ENCODE measurements around the gene PRICKLE2. TPM values are rescaled to one million over a fixed set of nuclear protein-coding genes. Genes with fewer than 3 reads are reported as not detected.

The PRICKLE2 gene
- polyA plus RNA-seq, 2 of the 4 experiments (the other 2 are of a cell fraction): 5.3 to 6.3 TPM

DNA sequence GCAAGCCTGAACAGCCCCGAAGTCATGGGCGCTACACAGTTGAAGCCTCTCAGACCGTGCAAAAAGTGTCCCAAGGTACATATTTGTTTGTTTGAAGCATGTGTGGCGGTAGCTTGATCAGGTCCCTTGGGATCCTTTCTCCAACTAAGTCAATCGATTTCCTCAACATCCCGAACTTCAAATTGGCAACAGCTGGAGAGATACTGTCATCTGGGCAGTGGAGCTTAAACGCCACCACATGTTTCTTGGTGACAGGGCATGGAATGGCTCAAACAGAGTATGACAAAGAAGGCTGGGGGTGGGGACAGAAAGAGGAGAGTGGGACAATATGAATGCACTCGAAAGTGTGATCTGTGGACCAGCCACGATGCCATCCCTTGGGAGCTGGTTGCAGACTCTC, 117.0 kb downstream of the PRICKLE2 start:
- 87% methylated on average over 9 of the region's 9 CpGs for WGBS (ENCODE audit: missing lambda C conversion rate)
- ATAC-seq (no peak), FAIRE-seq (no peak), DNase-seq (ENCODE audit: low read depth in 1 of 2, low spot score in 1 of 2) (no peak)
- Histone ChIP-seq H3K27ac (no peak overlapping the region), H3K9me3 (no peaks in the 10 kb centered on the region), H3K4me3 (no peak overlapping the region), H3K4me2 (no peak overlapping the region), H3K4me1 (peaks cover 38% of the 10 kb centered on the region)
- TF ChIP-seq RFX5 (IDR thresholded peaks at IDR 0.05): no peak
- TF ChIP-seq, protein P1, sequence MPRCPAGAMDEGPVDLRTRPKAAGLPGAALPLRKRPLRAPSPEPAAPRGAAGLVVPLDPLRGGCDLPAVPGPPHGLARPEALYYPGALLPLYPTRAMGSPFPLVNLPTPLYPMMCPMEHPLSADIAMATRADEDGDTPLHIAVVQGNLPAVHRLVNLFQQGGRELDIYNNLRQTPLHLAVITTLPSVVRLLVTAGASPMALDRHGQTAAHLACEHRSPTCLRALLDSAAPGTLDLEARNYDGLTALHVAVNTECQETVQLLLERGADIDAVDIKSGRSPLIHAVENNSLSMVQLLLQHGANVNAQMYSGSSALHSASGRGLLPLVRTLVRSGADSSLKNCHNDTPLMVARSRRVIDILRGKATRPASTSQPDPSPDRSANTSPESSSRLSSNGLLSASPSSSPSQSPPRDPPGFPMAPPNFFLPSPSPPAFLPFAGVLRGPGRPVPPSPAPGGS (IDR thresholded peaks at IDR 0.05): no peak
- no peak for TF ChIP-seq JUNB (IDR thresholded peaks at IDR 0.05)
- CTCF ChIA-PET: interaction anchor here (2.1 kb wide), 1 partner anchor 78 kb away, joined by 5 read pairs; no protein-coding TSS in a partner anchor
- POLR2A ChIA-PET: no interaction called here

DNA sequence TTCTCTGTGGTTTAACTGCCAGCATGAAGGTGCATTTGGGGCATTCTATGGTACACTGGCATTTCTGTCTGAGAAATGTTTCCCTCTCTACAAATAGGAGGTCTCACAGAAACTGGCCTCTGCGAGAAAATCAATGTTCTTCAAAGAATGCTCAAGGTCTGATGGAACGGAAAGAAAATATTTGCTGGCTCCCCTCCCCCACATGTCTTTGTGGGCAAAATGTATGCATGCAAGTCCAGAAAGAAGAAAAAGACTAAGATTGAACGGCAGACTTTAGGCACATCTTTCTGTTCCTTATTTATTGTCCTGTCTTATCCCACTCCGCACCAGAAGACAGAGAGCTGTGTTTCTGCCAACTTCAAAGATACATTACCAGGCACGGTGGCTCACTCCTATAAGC, 118.1 kb downstream of the PRICKLE2 start:
- WGBS (ENCODE audit: missing lambda C conversion rate): 96% methylated on average over 5 of the region's 5 CpGs
- POLR2A ChIA-PET: no interaction called here
- Histone ChIP-seq H3K27ac (peak overlapping the region in 1 of 2 experiments; percentile 27; a peak in 1 of 6 replicates), H3K4me1 (peaks cover 38% of the 10 kb centered on the region), H3K9me3 (no peaks in the 10 kb centered on the region), H3K4me2 (no peak overlapping the region), H3K4me3 (no peak overlapping the region)
- FAIRE-seq: no peak
- no peak for TF ChIP-seq FOSB (CRISPR knock-in tag; IDR thresholded peaks at IDR 0.05)
- TF ChIP-seq EHMT2 (IDR thresholded peaks at IDR 0.05; ENCODE audit: low read depth): no peak
- TF ChIP-seq GATA3 (IDR thresholded peaks at IDR 0.05; ENCODE audit: borderline replicate concordance): no peak
- no peak for TF ChIP-seq RNF2 (IDR thresholded peaks at IDR 0.05; ENCODE audit: borderline replicate concordance, low read depth)
- TF ChIP-seq ESRRA (IDR thresholded peaks at IDR 0.05; ENCODE audit: borderline replicate concordance, low read length): no peak
- no peak for TF ChIP-seq CHD2 (IDR thresholded peaks at IDR 0.05; ENCODE audit: low read length, partially characterized antibody)
- TF ChIP-seq MYC (IDR thresholded peaks at IDR 0.05; ENCODE audit: borderline replicate concordance, low read length): no peak
- TF ChIP-seq, protein P2, sequence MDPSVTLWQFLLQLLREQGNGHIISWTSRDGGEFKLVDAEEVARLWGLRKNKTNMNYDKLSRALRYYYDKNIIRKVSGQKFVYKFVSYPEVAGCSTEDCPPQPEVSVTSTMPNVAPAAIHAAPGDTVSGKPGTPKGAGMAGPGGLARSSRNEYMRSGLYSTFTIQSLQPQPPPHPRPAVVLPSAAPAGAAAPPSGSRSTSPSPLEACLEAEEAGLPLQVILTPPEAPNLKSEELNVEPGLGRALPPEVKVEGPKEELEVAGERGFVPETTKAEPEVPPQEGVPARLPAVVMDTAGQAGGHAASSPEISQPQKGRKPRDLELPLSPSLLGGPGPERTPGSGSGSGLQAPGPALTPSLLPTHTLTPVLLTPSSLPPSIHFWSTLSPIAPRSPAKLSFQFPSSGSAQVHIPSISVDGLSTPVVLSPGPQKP (IDR thresholded peaks at IDR 0.05; ENCODE audit: low read depth, low read length): no peak
- TF ChIP-seq, protein P3, sequence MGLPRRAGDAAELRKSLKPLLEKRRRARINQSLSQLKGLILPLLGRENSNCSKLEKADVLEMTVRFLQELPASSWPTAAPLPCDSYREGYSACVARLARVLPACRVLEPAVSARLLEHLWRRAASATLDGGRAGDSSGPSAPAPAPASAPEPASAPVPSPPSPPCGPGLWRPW (IDR thresholded peaks at IDR 0.05): no peak
- no peak for TF ChIP-seq CEBPB (IDR thresholded peaks at IDR 0.05)
- no peak for TF ChIP-seq RCOR1 (IDR thresholded peaks at IDR 0.05; ENCODE audit: low read depth, low read length)
- no peak for TF ChIP-seq KDM5A (IDR thresholded peaks at IDR 0.05)
- no peak for TF ChIP-seq FOSL2 (IDR thresholded peaks at IDR 0.05)
- TF ChIP-seq FOSL2 (CRISPR knock-in tag; IDR thresholded peaks at IDR 0.05): no peak
- TF ChIP-seq POLR2A (IDR thresholded peaks at IDR 0.05; ENCODE audit: low read length): no peak
- no peak for TF ChIP-seq CBX8 (IDR thresholded peaks at IDR 0.05)
- no peak for TF ChIP-seq NFE2L2 (conservative IDR thresholded peaks at IDR 0.05; ENCODE audit: low read length)
- no peak for TF ChIP-seq ZNF302 (CRISPR knock-in tag; IDR thresholded peaks at IDR 0.05)
- TF ChIP-seq JUNB (IDR thresholded peaks at IDR 0.05): no peak
- no peak for TF ChIP-seq NR3C1 (IDR thresholded peaks at IDR 0.05)
- no peak for ATAC-seq
- DNase-seq (ENCODE audit: low read depth in 1 of 2, low spot score in 1 of 2): no peak
- CTCF ChIA-PET: interaction anchor here (2.1 kb wide), 1 partner anchor 77 kb away, joined by 5 read pairs; no protein-coding TSS in a partner anchor

DNA sequence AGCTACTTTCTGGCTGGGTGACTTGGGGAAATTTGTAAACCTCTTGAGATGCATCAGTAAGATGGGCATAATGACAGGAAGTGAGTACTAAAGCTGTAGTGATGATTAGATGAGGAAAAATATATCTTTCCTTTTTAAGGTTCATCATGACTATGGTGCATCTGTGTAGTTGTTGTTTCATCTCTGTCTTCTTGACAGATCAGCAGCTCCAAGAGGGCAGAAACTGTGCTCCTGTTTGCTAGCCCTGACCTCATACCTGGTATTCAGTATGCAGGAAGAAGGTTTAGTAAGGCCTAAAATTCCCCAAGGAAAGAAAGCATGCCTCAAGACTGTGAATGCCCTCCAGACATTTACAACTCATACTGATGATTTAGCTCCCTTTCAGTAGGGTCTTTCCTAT, 119.5 kb downstream of the PRICKLE2 start:
- FAIRE-seq (no peak), ATAC-seq (no peak), DNase-seq (ENCODE audit: low read depth in 1 of 2, low spot score in 1 of 2) (no peak)
- POLR2A ChIA-PET: no interaction called here
- H3K4me3 ChIP-seq: no peak overlapping the region
- TF ChIP-seq HOXA7 (CRISPR knock-in tag; IDR thresholded peaks at IDR 0.05) (no peak), KDM5A (IDR thresholded peaks at IDR 0.05) (no peak), CHD2 (IDR thresholded peaks at IDR 0.05; ENCODE audit: low read length, partially characterized antibody) (no peak), FOSL2 (IDR thresholded peaks at IDR 0.05) (no peak), FOSL2 (CRISPR knock-in tag; IDR thresholded peaks at IDR 0.05) (no peak), MYC (IDR thresholded peaks at IDR 0.05; ENCODE audit: borderline replicate concordance, low read length) (no peak), NR3C1 (IDR thresholded peaks at IDR 0.05) (no peak), GATA3 (IDR thresholded peaks at IDR 0.05; ENCODE audit: borderline replicate concordance) (no peak)
- TF ChIP-seq, protein P1 (IDR thresholded peaks at IDR 0.05): no peak
- H3K9me3 ChIP-seq: no peaks in the 10 kb centered on the region
- peaks cover 38% of the 10 kb centered on the region for H3K4me1 ChIP-seq
- CTCF ChIA-PET: interaction anchor here (1.1 to 1.7 kb wide), 3 partner anchors 76 to 379 kb away, joined by 3 to 6 read pairs (median 5); partner anchors contain the start of gene PSMD6
- H3K4me2 ChIP-seq: no peak overlapping the region
- H3K27ac ChIP-seq: peak overlapping the region in 1 of 2 experiments; percentile 69; a peak in 2 of 6 replicates
